Thyroid gland (tissue), 4 donors: ENCODE measurements around the gene SGCA.

Source experiments
- POLR2A ChIP-seq, 2 donors: fragments of 450-650 bp; IDR thresholded peaks; one replicate each; pipeline ENCODE4 v1.6.1; 2017; ENCODE audit warnings: antibody characterized with exemption in 2 of 2, mild to moderate bottlenecking in 2 of 2, moderate library complexity in 1 of 2
- TF ChIP-seq, protein P1 (sequence below), 6 experiments: fragments of 200-600 bp in 3 of 6; fragments of 450-650 bp in 3 of 6; sonication (generic) in 3 of 6; IDR thresholded peaks; one replicate each; pipeline ENCODE4 v1.5.1; 2016 to 2019; ENCODE audit warnings: antibody characterized with exemption in 6 of 6, mild to moderate bottlenecking in 2 of 6, inconsistent platforms in 1 of 6, moderate library complexity in 1 of 6

DNA sequence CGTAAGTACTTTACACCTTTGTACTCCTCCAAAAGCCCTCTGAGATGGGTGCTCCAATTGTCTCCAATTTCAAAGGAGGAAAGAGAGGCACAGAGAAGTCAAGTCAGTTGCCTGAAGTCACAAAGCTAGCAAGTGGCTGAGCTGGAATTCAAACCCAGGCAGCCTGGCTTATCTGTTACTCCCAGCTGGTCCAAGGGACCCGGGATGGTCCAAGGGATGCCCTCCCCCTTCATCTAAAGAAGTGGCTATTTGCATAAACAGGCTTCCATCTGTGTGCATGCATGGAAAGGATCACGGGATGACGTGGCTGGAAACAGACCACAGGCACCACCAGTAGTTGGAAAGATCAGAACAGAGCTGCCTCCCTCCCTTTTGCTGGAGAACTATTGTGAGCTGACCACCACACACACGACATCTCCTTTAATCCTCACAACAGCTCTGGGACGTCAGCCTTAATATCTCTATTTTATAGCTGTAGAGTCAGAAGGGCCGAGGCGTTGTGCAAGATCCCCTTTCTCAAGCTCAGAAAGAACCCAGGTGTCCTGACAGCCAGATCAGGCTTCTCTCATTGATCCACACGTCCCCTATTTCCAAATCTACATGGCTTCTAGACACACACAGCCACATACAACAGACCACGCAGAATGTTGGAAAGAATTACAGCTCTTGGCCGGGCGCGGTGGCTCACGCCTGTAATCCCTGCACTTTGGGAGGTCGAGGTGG lies 46.5 kb downstream of the SGCA start:
- TF ChIP-seq POLR2A (IDR thresholded peaks at IDR 0.05): no peak
- TF ChIP-seq, protein P1, sequence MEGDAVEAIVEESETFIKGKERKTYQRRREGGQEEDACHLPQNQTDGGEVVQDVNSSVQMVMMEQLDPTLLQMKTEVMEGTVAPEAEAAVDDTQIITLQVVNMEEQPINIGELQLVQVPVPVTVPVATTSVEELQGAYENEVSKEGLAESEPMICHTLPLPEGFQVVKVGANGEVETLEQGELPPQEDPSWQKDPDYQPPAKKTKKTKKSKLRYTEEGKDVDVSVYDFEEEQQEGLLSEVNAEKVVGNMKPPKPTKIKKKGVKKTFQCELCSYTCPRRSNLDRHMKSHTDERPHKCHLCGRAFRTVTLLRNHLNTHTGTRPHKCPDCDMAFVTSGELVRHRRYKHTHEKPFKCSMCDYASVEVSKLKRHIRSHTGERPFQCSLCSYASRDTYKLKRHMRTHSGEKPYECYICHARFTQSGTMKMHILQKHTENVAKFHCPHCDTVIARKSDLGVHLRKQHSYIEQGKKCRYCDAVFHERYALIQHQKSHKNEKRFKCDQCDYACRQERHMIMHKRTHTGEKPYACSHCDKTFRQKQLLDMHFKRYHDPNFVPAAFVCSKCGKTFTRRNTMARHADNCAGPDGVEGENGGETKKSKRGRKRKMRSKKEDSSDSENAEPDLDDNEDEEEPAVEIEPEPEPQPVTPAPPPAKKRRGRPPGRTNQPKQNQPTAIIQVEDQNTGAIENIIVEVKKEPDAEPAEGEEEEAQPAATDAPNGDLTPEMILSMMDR (IDR thresholded peaks at IDR 0.05): no peak
